HG02870 (cell line): ENCODE measurements around the gene VPS13A.
"Not testable (repeated sequence)": the region's sequence is repeated elsewhere in the genome, so short reads cannot be mapped to it uniquely, and the experiment has no call there.

Experiments used
- ATAC-seq: cut with Tn5 transposase; IDR thresholded peaks from one replicate; pipeline ENCODE4 v1.9.1; 2021; ENCODE audit warnings: mild to moderate bottlenecking, moderate library complexity; ENCODE audit not compliant: unreplicated experiment

The VPS13A gene

DNA sequence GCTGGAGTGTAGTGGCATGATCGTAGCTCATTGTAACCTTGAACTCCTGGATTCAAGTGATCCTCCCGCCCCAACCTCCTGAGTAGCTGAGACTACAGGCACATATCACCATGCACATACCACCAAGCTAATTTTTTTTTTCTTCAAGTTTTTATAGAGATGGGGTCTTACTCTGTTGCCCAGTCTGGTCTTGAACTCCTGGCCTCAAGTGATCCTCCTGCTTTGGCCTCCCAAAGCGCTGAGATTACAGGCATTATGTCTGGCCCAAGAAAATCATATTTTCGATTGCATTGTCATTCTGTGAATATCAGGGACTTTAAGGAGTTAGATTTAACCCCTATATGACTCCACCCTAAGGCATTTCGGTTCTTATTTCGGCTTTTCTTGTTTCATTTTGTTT is 116.6 kb downstream of the VPS13A start:
- ATAC-seq, result no peak

DNA sequence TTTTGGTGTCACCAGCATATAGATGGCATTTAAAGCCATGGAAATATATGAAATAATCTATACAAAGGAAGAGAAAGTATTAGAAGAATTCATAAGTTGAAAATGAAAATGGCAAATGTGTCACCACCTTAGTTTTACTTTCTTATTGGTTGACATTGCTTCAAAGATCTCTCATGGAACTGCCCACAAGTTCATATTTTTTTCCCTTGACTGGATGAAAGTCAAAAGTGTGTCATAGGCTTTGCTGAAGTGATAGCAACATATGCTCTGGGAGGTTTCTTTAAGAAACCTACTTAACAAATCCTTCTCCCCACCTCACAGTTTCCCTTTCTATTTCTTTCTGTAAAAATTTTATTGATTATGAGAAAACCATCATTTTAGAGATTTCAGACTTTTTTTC is 127.2 kb downstream of the VPS13A start:
- ATAC-seq, result no peak

DNA sequence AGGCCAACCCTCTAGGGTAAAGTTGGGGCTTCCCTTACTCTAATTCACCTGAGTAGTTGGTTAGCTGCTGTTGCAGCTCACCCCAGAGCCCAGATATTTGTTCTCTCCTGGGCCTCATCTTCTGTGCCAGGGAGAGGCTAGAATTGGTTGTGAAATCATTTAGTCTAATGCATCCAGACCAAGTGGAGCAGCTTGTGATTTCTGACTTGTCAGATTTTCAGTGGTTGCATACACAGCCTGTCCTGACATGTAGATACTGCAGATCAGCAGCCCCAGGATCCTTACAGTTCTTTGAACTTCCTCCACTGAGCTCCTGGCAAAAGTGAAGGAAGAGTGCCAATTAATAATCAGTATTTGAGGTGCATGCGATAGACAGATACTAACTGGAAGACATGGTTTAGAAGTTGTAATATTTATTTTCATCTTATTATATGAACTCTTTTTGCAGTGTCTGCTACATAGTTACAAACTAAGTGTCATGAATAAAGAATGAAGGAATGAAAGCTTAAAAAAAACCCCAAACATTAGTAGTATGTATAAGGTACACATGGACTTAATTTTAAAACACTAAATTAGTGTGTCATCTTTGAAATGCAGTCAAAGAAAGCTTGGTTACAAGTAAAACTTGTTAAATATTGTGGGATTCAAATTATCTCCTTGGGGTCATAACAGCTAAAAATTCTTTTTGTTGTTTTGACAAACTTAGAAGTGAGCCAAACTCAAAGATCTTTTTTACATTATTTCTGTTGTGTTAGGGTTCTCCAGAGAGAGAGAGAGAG is 128.5 kb downstream of the VPS13A start:
- ATAC-seq, result no peak

DNA sequence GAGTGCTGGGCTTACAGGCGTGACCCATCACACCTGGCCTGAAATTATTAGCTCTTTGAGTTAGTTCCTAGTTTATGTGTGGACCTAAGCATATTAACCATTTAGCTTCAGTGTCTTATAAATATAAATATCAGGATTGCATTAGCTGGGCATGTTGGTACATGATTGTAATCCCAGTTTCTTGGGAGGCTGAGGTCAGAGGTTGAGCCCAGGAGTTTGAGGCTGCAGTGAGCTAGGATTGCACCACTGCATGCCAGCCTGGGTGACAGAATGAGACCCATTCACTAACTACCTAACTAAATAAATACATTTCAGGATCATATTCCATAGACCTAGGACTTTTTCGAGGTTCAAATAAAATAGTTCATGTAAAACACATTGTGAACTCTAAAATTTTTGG is 129.8 kb downstream of the VPS13A start:
- ATAC-seq, result no peak

DNA sequence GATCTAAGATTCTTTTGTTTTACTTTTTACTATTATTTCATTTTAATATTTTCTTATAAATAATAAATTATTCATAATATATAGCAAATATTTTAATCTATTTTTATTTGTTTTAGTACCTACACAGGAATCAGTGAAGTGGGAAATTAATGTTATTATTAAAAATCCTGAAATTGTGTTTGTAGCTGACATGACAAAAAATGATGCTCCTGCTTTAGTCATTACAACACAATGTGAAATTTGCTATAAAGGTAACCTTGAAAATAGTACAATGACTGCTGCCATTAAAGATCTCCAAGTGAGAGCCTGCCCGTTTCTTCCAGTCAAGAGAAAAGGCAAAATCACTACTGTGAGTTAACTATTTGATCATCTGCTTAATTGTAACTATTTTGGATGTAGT is 138.7 kb downstream of the VPS13A start:
- no peak for ATAC-seq

DNA sequence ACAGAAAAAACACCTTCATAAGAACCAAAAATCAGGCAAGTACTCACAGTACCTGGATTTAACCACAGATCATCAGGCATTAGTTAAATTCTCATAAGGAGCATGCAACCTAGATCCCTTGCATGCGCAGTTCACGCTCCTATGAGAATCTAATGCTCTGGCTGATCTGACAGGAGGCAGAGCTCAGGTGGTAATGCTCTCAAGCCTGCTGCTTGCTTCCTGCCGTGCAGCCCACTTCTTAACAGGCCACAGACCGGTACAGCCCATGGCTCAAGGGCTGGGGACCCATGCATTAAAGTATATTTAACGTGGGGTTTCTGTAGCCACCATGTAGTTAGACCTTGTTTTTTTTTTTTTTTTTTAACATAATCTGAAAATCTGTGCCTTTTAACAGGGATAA is 147.7 kb downstream of the VPS13A start:
- no peak for ATAC-seq

DNA sequence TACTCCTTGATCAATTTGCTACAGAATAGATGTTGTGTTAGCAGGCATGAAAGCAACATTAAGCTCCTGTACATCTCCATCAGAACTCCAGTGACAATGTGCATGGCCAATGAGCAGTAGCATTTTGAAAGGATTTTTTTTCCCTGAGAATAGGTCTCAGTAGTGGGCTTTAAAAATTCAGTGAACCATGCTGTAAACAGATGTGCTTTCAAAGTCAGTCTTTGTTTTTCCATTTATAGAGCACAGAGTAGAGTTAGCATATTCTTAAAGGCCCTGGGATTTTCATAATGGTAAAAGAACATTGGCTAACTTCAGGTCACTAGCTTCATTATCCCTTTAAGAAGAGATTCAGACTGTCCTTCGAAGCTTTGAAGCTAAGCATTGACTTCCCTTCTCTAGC is 150.8 kb downstream of the VPS13A start:
- ATAC-seq, result no peak

DNA sequence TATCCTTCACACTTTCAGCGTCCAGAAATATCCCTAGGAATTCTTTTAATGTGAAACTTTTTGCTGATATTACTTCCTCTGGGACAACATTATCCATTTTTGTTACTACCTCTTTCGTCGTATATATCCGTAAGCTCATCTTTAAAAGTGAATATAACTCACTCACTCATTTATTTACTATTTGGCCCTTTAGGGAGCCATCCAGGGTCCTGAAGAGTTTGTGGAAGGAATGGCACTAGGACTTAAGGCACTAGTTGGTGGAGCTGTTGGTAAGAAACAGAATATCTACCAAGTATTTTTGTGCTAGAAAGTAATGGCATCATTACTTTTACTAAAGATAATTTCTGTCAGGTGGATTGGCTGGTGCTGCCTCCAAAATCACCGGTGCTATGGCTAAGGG is 192.7 kb downstream of the VPS13A start:
- ATAC-seq, result no peak

DNA sequence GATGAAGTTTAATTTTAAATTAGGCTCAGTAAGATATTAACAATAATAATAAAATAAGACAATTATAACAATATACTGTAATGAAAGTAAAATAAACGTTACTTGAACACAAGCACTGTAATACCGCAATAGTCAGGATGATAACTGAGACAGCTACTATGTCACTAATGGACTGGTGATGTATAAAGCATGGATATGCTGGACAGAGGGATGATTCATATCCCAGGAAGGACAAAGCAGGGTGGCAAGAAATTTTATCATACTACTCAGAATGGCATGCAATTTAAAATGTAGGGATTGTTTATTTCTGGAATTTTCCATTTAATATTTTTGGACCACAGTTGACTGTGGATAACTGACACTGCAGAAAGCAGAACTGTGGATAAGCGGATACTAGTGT is 196.9 kb downstream of the VPS13A start:
- no peak for ATAC-seq

DNA sequence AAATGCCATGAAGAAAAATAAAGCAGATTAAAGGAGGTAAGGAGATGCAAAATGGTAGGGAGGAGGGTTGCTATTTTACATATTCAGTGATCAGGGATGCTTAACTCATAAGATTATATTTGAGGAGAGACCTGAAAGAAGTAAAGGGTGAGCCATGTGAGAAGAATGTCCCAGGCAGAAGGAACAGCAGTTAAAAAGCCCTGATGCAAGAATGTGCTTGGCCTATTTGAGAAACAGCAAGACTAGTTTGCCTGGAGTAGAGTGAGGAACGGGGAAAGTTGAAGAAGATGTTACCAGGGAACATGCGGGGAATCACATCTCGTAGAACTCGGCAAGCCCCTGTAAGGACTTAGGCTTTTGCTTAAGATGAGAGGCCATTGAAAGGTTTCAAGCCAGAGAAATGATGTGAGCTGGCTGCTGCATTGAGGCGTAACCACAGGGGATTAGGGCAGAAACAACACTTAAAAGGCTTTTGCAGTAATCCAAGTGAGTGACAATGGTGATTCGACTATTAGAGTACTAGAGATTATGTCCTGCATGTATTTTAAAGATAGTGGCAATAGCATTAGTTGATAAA is 198.7 kb downstream of the VPS13A start:
- ATAC-seq, result no peak

DNA sequence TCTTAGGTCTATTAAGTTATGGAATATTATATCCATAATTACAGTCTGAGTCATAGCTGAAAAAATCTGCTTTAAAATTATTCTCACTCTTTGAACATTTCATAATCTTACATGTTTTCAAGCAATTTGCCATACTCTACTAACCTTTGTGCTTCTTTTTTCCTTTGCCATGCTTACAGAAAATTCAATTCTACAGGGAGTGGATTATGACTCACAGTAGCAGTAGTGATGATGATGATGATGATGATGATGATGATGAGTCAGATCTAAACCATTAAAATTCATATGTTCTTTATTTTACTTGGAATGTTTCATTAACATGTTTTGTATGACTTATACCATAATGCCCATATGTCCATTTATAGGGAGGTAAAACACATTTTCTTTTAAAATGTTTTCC is 207.1 kb downstream of the VPS13A start:
- no peak for ATAC-seq

DNA sequence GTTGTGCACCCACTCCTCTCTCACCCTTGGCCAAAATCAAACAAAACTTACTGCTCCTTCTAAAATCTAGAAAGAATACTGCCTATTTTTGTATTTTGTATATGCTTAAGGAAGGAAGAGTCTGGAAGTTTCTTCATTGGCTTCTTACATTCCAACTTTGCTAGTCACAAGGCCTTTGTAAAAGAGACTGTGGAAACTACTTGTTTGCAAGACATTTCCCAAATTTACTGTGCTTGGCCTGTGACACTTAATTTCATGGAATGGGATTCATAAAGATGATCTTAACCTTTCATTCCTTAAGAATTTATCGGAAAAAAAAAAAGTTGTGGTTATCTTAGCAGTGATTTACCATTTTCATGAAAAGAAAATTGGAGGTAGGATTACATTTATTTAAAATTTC is 208.9 kb downstream of the VPS13A start:
- no peak for ATAC-seq

DNA sequence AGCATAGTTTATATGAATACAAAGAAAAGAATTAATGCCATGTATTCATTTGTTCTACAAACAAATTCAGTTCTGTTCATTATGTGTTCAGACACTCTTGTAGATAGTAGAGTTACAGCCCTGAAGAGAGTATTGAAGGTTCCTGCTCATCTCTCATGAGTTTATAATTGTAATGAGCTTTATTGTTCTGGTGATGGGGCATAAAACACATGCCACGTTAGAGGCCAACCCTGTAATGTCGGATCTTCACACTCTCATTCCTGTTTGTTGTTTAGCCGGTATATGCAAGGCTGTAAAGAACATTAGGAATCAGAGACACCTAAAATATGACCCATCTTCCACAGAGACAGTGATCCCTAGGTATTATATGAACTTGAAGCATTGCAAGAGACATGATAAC is 214.5 kb downstream of the VPS13A start:
- ATAC-seq, result no peak

DNA sequence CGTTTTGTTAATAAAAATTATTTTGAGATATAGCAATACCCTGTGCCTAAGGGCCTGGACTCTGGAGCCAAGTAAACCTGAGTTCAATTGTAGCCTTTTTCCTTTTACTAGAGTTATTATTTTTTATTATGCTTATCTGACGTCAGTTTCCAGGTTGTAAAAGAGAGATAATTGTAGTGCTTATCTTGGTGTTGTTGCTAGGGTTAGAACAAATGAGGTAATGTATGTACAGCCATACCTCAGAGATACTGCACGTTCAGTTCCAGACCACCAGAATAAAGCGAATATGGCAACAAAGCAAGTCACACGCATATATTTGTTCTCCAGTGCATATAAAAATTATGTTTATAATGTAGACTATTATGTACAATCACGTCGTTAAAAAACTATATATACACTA is 215.0 kb downstream of the VPS13A start:
- ATAC-seq, result no peak

DNA sequence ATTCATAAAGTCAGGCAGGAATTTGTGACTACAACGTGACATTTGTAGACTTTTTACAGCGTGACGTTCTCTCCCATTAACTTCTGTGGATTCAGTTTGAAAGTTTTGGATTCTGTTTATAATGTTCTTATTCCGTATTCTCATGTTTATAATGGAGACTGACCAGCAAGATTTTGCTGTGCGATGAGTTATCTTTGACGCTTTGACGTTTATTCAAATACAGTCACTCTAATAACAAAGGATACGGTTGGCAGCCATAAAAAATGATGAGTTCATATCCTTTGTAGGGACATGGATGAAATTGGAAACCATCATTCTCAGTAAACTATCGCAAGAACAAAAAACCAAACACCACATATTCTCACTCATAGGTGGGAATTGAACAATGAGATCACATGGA is 221.2 kb downstream of the VPS13A start:
- not testable (repeated sequence) for ATAC-seq

DNA sequence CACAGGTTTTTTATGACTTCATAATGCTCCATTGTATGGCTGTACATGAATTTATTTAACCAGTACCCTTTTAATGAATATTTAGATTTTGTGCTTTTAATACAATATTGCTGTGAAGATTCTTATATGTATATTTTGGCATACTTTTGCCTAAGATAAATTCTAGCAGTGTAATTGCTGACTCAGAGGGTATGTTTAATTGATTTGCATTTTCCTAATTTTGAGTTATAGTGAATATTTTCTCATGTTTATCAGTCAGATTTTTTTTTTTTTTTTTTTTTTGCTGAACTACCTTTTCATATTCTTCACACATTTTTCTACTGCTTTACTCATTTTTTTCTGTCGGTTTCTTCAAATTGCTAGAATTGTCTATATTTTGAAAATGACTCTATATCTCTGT is 222.6 kb downstream of the VPS13A start:
- ATAC-seq, result no peak

DNA sequence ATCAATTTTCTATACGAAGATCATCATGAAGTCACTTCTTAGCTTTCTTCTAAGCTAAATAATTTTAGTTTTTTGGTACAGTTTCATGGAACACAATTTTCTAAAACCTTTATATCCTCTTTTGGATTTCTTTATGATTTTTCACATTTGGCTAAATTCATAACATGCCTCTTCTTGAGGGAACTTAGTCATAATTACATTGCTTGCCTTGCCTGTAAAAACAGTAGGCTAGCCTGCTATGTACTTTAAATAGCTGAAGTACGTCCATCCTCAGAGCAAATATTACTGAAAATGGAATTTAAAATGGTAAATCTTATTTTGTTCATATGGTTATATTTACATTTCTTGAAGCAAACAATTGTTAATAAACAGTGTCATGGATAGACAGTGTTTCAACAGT is 225.0 kb downstream of the VPS13A start:
- no peak for ATAC-seq

DNA sequence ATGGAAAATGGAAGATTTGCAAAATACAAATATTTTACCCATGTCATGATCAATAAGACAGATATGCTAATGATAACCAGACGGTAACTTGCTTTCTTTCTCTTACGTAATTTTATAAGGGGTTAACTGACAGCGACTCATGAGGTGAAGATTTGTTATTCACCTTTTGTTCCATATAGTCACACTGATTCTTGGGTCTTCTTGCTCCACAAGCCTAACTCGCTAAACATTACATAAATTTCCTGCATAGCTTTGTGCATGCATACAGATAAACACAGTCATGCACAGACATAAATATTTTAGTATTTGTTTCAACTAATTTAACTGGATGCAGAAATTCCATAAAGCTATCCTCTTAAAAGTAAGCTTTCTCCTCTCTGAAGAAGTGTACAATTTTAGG is 225.9 kb downstream of the VPS13A start:
- no peak for ATAC-seq

DNA sequence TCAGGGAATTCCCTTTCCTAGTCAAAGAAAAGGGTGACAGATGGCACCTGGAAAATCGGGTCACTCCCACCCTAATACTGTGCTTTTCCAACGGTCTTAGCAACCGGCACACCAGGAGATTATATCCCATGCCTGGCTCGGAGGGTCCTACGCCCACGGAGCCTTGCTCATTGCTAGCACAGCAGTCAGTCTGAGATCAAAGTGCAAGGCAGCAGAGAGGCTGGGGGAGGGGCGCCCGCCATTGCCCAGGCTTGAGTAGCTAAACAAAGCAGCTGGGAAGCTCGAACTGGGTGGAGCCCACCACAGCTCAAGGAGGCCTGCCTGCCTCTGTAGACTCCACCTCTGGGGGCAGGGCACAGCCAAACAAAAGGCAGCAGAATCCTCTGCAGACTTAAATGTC is 231.2 kb downstream of the VPS13A start:
- not testable (repeated sequence) for ATAC-seq

DNA sequence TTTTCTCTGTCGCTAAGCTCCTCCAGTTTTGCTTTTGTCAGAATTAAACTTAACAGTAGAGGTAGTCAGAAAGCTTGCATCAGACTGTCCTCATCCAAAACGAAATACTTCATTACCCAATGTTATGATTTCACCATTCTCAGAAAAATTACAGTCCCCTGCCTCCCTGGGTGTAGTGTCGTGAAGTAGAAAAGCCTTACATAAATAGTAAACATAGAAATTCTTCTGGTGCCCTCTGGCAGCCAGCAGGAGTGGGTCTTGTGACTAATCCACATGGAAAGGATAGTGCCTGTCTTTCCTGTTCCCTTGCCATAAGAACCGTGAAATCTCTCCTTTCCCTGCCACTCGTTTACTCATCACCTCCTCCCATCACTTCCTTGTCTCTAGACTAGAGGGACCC is 240.2 kb downstream of the VPS13A start:
- ATAC-seq, result no peak

DNA sequence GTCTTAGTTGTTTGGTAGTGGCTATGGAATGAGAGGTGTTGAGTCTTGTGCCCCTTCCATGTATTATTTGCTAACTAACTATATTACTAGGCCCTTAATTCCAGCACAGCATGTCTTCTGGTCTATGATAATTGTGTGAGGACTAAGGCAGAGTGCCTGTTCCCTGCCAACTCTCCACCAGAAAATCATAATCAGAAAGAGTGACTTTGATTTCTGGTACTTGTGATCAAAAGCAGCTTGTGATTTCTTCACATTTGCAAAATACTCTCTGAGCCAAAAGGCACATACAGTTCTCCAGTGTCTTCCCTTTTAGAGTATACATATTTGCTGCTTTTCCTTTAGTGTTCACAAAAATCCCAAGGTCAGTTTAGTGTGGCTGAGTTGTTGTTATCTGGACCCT is 240.9 kb downstream of the VPS13A start:
- ATAC-seq, result no peak

DNA sequence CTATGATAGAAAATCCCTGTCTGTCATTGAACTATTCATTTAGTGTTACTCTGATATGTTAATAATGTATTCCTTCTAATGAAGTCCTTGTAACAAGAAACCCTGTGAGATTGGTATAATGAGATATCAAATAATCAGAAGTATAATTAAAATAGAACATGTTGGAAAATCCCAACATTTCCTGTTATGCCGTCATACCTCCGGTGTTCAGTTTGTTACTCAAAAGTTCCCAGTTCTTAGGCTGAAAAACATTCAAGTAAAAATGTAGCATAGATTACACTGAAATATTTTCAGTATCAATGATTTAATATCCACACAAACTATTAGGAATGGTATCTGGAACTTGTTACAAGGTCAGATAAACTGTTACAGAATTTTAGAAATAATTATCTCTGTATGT is 243.3 kb downstream of the VPS13A start:
- no peak for ATAC-seq
